Measurements from ENCODE around the gene HENMT1. TPM values are rescaled to one million over a fixed set of nuclear protein-coding genes. Genes with fewer than 3 reads are reported as not detected.

The HENMT1 gene
- total RNA-seq, 1 experiment from 2014 or later, result 23.0 TPM

DNA sequence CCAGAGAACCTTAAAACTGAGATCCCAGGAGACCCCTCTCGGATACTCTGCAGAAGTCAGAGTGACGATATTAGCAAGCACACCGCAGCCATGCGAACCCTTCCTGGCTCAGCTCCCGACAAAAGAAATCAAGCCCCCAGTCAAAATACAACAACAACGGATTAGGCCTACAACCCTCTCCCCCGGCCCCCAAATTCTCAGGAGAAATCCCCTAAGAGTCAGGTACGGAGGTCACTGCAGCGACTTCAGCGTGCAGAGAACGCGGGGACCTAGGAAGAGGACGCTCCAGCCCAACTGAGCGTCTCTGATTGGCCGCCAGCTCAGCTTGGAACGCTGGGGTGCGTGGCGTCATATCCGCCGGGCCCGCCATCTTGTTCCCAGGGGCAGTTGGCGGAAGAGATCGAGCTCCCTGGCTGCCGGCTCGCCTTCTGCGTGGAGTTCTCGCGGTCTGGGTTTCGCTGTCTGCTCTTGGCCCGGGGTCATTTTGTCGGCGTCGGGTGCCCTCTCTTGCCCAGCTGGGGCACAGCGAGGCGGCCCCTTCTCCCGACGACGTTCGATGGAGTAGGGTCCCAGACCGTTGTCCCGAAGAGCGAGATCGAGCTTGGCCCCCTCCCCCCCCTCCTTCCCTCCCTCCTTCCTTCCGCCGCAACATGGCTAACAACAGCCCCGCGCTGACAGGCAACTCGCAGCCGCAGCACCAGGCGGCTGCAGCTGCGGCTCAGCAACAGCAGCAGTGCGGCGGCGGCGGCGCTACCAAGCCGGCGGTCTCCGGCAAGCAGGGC, 31.2 kb upstream of the HENMT1 start, which contains the start of gene PRPF38B:
Gene PRPF38B, plus strand, starts transcription at position 369 of the 782 bp plus-strand sequence. Its CDS starts 282 bp downstream, at position 651.
- in situ Hi-C loops (cut with HindIII; ENCODE audit: low pct_unique_long_range_greater_than_20kb, low sequenced_read_pairs) (no loop called here), intact Hi-C loops (cut with micrococcal nuclease; ENCODE audit: unreplicated experiment) (no loop called here)
- Histone ChIP-seq H3K27me3 (ENCODE audit: control insufficient read depth, insufficient read depth, low read length) (no peaks in the 10 kb centered on the region), H3K4me3 (ENCODE audit: low read depth in 2 of 2, low read length in 2 of 2) (peak within 1 kb of the TSS; percentile 89 to 97), H3K9me3 (ENCODE audit: control insufficient read depth, insufficient read depth, low read depth, low read length) (no peaks in the 10 kb centered on the region), H3K4me1 (ENCODE audit: control insufficient read depth, insufficient read depth, low read length) (peaks cover 12% of the 10 kb centered on the region), H3K36me3 (ENCODE audit: control insufficient read depth, insufficient read depth, low read length) (peaks cover 28% of the 10 kb centered on the region), H3K27ac (ENCODE audit: low read length) (peak within 1 kb of the TSS; percentile 95)
- ChIA-PET CTCF (no interaction called here), POLR2A (interaction anchor here (1.1 to 1.2 kb wide), 2 partner anchors 27 to 31 kb away, joined by 3 read pairs; partner anchors contain the start of gene HENMT1)
- no TSS peak for BruUV-seq (replicated peaks)
- DNase-seq (ENCODE audit: low read depth, low spot score) (no peak), ATAC-seq (peak; percentile 99)
- TF ChIP-seq TCF7L2 (IDR thresholded peaks at IDR 0.05; ENCODE audit: low read depth, low read length) (no peak), SIN3A (IDR thresholded peaks at IDR 0.05; ENCODE audit: borderline replicate concordance, insufficient read depth, low read depth, low read length) (no peak; the same call in 1 of the 2 replicates), POLR2AphosphoS5 (IDR thresholded peaks at IDR 0.05; ENCODE audit: low read depth, low read length) (peak; percentile 95)
- TF ChIP-seq, protein P1, sequence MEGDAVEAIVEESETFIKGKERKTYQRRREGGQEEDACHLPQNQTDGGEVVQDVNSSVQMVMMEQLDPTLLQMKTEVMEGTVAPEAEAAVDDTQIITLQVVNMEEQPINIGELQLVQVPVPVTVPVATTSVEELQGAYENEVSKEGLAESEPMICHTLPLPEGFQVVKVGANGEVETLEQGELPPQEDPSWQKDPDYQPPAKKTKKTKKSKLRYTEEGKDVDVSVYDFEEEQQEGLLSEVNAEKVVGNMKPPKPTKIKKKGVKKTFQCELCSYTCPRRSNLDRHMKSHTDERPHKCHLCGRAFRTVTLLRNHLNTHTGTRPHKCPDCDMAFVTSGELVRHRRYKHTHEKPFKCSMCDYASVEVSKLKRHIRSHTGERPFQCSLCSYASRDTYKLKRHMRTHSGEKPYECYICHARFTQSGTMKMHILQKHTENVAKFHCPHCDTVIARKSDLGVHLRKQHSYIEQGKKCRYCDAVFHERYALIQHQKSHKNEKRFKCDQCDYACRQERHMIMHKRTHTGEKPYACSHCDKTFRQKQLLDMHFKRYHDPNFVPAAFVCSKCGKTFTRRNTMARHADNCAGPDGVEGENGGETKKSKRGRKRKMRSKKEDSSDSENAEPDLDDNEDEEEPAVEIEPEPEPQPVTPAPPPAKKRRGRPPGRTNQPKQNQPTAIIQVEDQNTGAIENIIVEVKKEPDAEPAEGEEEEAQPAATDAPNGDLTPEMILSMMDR (IDR thresholded peaks at IDR 0.05), result no peak
- TF ChIP-seq, protein P2, sequence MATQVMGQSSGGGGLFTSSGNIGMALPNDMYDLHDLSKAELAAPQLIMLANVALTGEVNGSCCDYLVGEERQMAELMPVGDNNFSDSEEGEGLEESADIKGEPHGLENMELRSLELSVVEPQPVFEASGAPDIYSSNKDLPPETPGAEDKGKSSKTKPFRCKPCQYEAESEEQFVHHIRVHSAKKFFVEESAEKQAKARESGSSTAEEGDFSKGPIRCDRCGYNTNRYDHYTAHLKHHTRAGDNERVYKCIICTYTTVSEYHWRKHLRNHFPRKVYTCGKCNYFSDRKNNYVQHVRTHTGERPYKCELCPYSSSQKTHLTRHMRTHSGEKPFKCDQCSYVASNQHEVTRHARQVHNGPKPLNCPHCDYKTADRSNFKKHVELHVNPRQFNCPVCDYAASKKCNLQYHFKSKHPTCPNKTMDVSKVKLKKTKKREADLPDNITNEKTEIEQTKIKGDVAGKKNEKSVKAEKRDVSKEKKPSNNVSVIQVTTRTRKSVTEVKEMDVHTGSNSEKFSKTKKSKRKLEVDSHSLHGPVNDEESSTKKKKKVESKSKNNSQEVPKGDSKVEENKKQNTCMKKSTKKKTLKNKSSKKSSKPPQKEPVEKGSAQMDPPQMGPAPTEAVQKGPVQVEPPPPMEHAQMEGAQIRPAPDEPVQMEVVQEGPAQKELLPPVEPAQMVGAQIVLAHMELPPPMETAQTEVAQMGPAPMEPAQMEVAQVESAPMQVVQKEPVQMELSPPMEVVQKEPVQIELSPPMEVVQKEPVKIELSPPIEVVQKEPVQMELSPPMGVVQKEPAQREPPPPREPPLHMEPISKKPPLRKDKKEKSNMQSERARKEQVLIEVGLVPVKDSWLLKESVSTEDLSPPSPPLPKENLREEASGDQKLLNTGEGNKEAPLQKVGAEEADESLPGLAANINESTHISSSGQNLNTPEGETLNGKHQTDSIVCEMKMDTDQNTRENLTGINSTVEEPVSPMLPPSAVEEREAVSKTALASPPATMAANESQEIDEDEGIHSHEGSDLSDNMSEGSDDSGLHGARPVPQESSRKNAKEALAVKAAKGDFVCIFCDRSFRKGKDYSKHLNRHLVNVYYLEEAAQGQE (IDR thresholded peaks at IDR 0.05; ENCODE audit: insufficient read depth in 1 of 2, low read depth in 2 of 2, low read length in 1 of 2), result no peak

DNA sequence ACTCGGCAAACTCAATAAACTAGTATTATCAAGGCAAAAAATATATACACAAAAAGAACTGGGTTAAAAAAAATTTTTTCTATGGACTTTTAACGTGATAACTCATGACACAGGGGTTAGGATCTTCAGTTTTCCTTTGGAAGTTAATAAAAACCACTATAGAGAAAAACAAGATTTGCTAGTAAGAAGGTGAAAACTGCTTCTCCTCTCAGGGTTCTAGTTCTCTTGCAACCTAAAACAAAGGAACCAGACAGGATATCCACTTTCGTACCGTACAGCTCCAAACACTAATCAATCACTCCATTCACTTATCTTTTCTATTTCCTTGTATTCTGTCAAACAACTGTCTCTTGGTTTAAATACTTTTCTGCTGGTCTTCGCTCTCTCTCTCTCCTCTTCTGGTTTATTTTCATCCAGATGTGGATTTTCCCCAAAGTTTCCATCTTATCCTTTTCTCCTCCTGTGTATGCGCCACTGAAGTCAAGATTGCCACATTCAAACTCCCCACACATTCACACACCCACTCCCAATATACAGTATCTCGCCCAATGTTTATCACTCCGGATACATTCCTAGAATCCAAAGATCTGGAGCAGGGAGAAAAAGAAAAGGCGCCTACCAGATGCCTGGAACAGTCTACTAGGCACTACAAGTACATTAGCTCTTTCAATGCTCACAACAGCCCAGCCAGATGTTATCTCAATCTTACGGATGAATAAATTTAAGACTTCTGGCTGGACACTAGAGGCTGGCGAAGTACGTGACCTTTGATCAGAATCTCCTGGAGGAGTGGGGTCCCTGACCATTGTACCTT, 30.4 kb upstream of the HENMT1 start:
- in situ Hi-C loops (cut with HindIII; ENCODE audit: low pct_unique_long_range_greater_than_20kb, low sequenced_read_pairs), result no loop called here
- Histone ChIP-seq H3K4me3 (ENCODE audit: low read depth in 2 of 2, low read length in 2 of 2) (peak overlapping the region; percentile 89 to 97), H3K4me1 (ENCODE audit: control insufficient read depth, insufficient read depth, low read length) (peaks cover 12% of the 10 kb centered on the region), H3K27ac (ENCODE audit: low read length) (peak overlapping the region; percentile 95), H3K36me3 (ENCODE audit: control insufficient read depth, insufficient read depth, low read length) (peaks cover 21% of the 10 kb centered on the region), H3K27me3 (ENCODE audit: control insufficient read depth, insufficient read depth, low read length) (no peaks in the 10 kb centered on the region), H3K9me3 (ENCODE audit: control insufficient read depth, insufficient read depth, low read depth, low read length) (no peaks in the 10 kb centered on the region)
- TSS peak; percentile 96 for BruUV-seq (replicated peaks)
- TF ChIP-seq SIN3A (IDR thresholded peaks at IDR 0.05; ENCODE audit: borderline replicate concordance, insufficient read depth, low read depth, low read length) (no peak), TCF7L2 (IDR thresholded peaks at IDR 0.05; ENCODE audit: low read depth, low read length) (no peak), POLR2AphosphoS5 (IDR thresholded peaks at IDR 0.05; ENCODE audit: low read depth, low read length) (no peak)
- TF ChIP-seq, protein P2 (IDR thresholded peaks at IDR 0.05; ENCODE audit: insufficient read depth in 1 of 2, low read depth in 2 of 2, low read length in 1 of 2), result no peak
- TF ChIP-seq, protein P1 (IDR thresholded peaks at IDR 0.05), result no peak
- DNase-seq (ENCODE audit: low read depth, low spot score) (no peak), ATAC-seq (0 out of 2 replicates have a peak, but pooled peaks have one; percentile 2)
- POLR2A ChIA-PET, result interaction anchor here (1.1 to 1.2 kb wide), 2 partner anchors 28 to 30 kb away, joined by 3 read pairs; partner anchors contain the start of gene HENMT1
- CTCF ChIA-PET, result no interaction called here
- intact Hi-C loops (cut with micrococcal nuclease; ENCODE audit: unreplicated experiment), result no loop called here

All from Panc1 (cell line).